Sigmoid colon (tissue), 7 donors: ENCODE measurements around the gene KIDINS220. TPM values are rescaled to one million over a fixed set of nuclear protein-coding genes. Genes with fewer than 3 reads are reported as not detected.

Source experiments
- DNase-seq: peaks from one replicate; pipeline ENCODE4 v3.0.0-alpha.2; 2019
- H3K27ac ChIP-seq, 4 donors: fragments of 200-600 bp; sonication (generic); one replicate each; pipeline ENCODE4 v1.5.1; 2016 to 2019; ENCODE audit warnings: mild to moderate bottlenecking in 1 of 4
- H3K27me3 ChIP-seq, 3 donors: fragments of 200-600 bp; sonication (generic); one replicate each; pipeline ENCODE4 v1.5.1; 2019; ENCODE audit warnings: mild to moderate bottlenecking in 1 of 3
- H3K36me3 ChIP-seq, 4 donors: fragments of 200-600 bp; sonication (generic); one replicate each; pipeline ENCODE4 v1.5.1; 2016 to 2019
- H3K4me1 ChIP-seq, 4 donors: fragments of 200-600 bp; sonication (generic); one replicate each; pipeline ENCODE4 v1.5.1; 2017 to 2019
- H3K4me3 ChIP-seq, 4 donors: fragments of 200-600 bp; sonication (generic); one replicate each; pipeline ENCODE4 v1.5.1; 2017 to 2019; ENCODE audit warnings: mild to moderate bottlenecking in 2 of 4, moderate library complexity in 1 of 4
- H3K9me3 ChIP-seq, 4 donors: fragments of 200-600 bp in 3 of 4; sonication (generic) in 3 of 4; one replicate each; pipeline versions ENCODE4 v1.5.1 to v1.6.1; 2013 to 2019
- EP300 ChIP-seq, 4 donors: sonication (generic); formaldehyde crosslinking; IDR thresholded peaks; one replicate each; pipeline ENCODE4 v1.6.1; 2017; ENCODE audit warnings: antibody characterized with exemption in 4 of 4
- POLR2A ChIP-seq, 2 donors: fragments of 450-650 bp; IDR thresholded peaks; one replicate each; pipeline ENCODE4 v1.6.1; 2016; ENCODE audit warnings: antibody characterized with exemption in 2 of 2, mild to moderate bottlenecking in 2 of 2, moderate library complexity in 2 of 2
- POLR2AphosphoS5 ChIP-seq, 4 donors: sonication (generic); formaldehyde crosslinking; IDR thresholded peaks; one replicate each; pipeline ENCODE4 v1.6.1; 2017; ENCODE audit warnings: antibody characterized with exemption in 4 of 4
- WGBS, 2 donors: extraction: QIAGEN DNeasy Blood & Tissue Kit; methylation state at CpG; one replicate each; pipeline ENCODE4 v1.1.7; 2013; 5-methylcytosine and 5-hydroxymethylcytosine counted together
- intact Hi-C: fragments of 100-400 bp; cut with DNase I; formaldehyde crosslinking; loops from one replicate; pipeline ENCODE4 v1.15.1; 2023
- polyA plus RNA-seq, 3 donors: library from polyadenylated mRNA; stranded (reverse); fragments of 200-250 nt; gene quantifications; one replicate each; pipeline ENCODE4 v1.2.3, GENCODE V29; 2013
- total RNA-seq, 4 donors: library from RNA; depleted of rRNA; stranded (reverse); fragments of >200 nt; gene quantifications; one replicate each; pipeline ENCODE4 v1.1.0, GENCODE V29; 2016
- TF ChIP-seq, protein P1 (sequence below), 4 experiments: fragments of 450-650 bp in 3 of 4; fragments of 200-600 bp in 1 of 4; IDR thresholded peaks; one replicate each; pipeline ENCODE4 v1.5.1; 2016 to 2019; ENCODE audit warnings: antibody characterized with exemption in 4 of 4, mild to moderate bottlenecking in 3 of 4, moderate library complexity in 2 of 4
- donor health status: healthy with polysubstance abuse.
- donor health status: Bipolar disorder and iron deficiency.
- donor health status: healthy.

Gene KIDINS220
- total and polyA plus RNA-seq, 7 donors, result 3.0 to 111 (median 85.7) TPM

DNA sequence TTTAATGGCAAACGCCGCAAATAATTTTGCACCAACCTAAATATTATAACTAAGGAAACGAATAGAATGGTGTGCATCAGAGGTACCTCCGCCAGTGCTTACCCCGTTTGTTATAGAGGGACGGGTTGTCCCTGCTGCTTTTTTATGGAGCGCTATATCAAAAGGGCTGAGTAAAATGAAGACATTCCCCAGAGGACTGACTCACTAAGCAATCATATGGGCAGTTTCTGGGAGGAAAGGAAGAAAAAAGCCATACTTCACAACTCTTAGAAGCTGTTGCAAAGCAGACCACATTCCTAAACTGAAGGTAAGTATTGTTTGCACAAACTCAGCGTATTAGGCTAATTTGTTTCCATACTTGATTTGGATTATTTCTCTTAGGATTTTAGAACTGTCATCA, 142.7 kb downstream of the KIDINS220 start:
- no peaks in the 10 kb centered on the region for H3K27me3 ChIP-seq
- peaks cover 0 to 7% (median 3%) of the 10 kb centered on the region in 4 donors for H3K9me3 ChIP-seq
- intact Hi-C loops, result no loop called here
- DNase-seq, result no peak
- no peak overlapping the region for H3K27ac ChIP-seq
- H3K36me3 ChIP-seq, result no peaks in the 10 kb centered on the region
- H3K4me1 ChIP-seq, result peaks cover 0 to 8% (median 3%) of the 10 kb centered on the region in 4 donors
- TF ChIP-seq POLR2AphosphoS5 (IDR thresholded peaks at IDR 0.05), result no peak
- TF ChIP-seq POLR2A (IDR thresholded peaks at IDR 0.05), result no peak
- TF ChIP-seq, protein P1, sequence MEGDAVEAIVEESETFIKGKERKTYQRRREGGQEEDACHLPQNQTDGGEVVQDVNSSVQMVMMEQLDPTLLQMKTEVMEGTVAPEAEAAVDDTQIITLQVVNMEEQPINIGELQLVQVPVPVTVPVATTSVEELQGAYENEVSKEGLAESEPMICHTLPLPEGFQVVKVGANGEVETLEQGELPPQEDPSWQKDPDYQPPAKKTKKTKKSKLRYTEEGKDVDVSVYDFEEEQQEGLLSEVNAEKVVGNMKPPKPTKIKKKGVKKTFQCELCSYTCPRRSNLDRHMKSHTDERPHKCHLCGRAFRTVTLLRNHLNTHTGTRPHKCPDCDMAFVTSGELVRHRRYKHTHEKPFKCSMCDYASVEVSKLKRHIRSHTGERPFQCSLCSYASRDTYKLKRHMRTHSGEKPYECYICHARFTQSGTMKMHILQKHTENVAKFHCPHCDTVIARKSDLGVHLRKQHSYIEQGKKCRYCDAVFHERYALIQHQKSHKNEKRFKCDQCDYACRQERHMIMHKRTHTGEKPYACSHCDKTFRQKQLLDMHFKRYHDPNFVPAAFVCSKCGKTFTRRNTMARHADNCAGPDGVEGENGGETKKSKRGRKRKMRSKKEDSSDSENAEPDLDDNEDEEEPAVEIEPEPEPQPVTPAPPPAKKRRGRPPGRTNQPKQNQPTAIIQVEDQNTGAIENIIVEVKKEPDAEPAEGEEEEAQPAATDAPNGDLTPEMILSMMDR (IDR thresholded peaks at IDR 0.05), result no peak
- TF ChIP-seq EP300 (IDR thresholded peaks at IDR 0.05), result no peak
- 75 to 88% methylated on average over 8 of the region's 8 CpGs for WGBS, 2 donors
- no peak overlapping the region for H3K4me3 ChIP-seq

DNA sequence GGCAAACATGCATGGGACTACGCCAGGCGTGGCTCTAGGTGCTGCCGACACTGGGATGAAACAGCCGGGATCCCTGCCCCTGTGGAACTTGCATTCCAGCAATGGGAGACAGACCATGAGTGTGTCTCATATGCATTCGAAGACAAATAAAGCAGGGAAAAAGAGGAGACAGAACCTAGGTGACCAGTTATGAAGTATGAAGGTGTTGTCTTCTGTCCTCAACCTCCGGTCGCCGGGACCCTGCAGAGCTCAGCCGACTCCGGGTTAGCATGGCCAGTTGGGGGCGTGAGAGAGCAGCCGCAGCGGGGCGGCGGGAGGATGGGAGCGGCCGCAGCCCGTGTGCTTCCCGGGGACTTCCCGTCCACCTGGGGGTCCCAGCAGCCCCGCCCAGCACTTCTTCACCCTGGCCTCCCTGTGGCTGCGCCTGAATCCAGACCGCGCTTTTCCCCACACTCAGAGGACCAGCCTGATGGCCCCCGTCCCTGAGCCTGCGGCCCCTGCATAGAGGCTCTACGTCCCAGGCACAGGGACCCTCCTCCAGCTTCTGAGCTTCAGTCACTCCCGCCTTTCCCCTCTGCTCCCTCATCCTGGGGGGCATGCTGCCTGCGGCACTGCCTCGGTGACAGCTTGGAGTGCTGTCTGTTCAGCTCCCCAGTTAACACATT, 144.1 kb downstream of the KIDINS220 start:
- intact Hi-C loops, result no loop called here
- WGBS, 2 donors, result 10 to 22% methylated on average over 30 of the region's 30 CpGs

DNA sequence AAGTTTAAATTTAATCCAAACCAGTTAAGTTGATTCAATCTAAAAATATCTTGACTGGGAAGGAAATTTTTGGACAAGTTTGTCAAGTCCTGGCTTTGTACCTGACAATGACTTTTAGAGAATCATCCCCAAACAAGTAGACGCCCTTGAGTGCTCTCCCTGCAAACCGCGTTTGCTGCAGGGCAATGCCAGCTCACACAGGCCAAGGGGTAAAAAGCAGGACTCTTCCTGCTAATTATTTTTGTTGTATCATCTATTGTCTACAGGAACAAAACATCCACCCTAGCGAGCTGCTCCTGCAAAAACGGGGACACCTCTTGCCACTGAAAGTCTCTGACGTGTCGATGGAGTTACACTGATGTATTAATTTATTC, 144.6 kb downstream of the KIDINS220 start:
- no peak overlapping the region for H3K27ac ChIP-seq
- H3K27me3 ChIP-seq, result no peaks in the 10 kb centered on the region
- intact Hi-C loops, result no loop called here
- WGBS, 2 donors, result 17 to 50% methylated on average over 7 of the region's 7 CpGs
- TF ChIP-seq POLR2AphosphoS5 (IDR thresholded peaks at IDR 0.05), result no peak
- no peak for TF ChIP-seq EP300 (IDR thresholded peaks at IDR 0.05)
- peaks cover 0 to 8% (median 3%) of the 10 kb centered on the region in 4 donors for H3K4me1 ChIP-seq
- peak overlapping the region in 1 of 4 donors; percentile 33 for H3K4me3 ChIP-seq
- DNase-seq, result no peak
- no peaks in the 10 kb centered on the region for H3K36me3 ChIP-seq
- peaks cover 0 to 7% (median under 1%) of the 10 kb centered on the region in 4 donors for H3K9me3 ChIP-seq

More for the DNA sequence above, 144.1 kb downstream of the KIDINS220 start:
- Histone ChIP-seq H3K27ac (no peak overlapping the region), H3K9me3 (peaks cover 0 to 7% (median 3%) of the 10 kb centered on the region in 4 donors), H3K4me1 (peaks cover 0 to 8% (median 3%) of the 10 kb centered on the region in 4 donors), H3K27me3 (no peaks in the 10 kb centered on the region), H3K36me3 (no peaks in the 10 kb centered on the region), H3K4me3 (peak overlapping the region in 3 of 4 donors; percentile 11 to 33 (median 29))
- no peak for TF ChIP-seq EP300 (IDR thresholded peaks at IDR 0.05)
- TF ChIP-seq POLR2A (IDR thresholded peaks at IDR 0.05), result no peak
- TF ChIP-seq POLR2AphosphoS5 (IDR thresholded peaks at IDR 0.05), result no peak
- TF ChIP-seq, protein P1 (IDR thresholded peaks at IDR 0.05), result peak in 2 of 4 experiments; percentile 14 to 48
- DNase-seq, result no peak

DNA sequence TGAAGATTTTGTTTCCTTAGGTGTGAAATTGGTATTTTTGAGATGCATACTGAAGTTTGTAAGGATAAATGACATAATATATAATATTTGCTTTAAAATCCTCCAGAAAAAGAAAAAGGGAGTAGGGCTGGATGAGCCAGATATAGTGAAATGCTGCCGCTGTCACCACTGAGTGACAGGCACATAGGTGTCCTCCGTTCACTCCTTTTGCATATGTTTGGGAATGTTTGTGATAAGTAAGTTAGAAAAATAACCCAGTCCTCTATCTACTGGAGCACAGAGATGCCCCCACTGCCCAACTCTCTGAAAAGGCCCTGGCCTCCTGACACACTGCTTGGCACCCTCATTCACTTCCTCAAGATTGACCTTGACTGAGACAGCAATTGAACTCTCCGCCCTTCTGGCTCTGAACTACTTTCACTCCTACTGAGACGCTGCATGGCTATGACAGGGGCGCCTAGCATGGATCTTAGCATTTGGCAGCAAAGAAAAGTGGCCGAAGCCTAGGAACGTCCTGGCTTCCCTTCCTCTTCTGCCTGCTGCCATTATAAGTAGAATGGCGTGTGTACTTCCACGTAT, 145.5 kb downstream of the KIDINS220 start:
- no peak overlapping the region for H3K27ac ChIP-seq
- H3K36me3 ChIP-seq, result no peaks in the 10 kb centered on the region
- WGBS, 2 donors, result 87 to 93% methylated on average over 9 of the region's 9 CpGs
- TF ChIP-seq, protein P1 (IDR thresholded peaks at IDR 0.05), result no peak
- TF ChIP-seq POLR2A (IDR thresholded peaks at IDR 0.05) (no peak), EP300 (IDR thresholded peaks at IDR 0.05) (no peak), POLR2AphosphoS5 (IDR thresholded peaks at IDR 0.05) (no peak)
- intact Hi-C loops, result no loop called here
- H3K4me1 ChIP-seq, result peaks cover 0 to 8% (median 3%) of the 10 kb centered on the region in 4 donors
- H3K4me3 ChIP-seq, result no peak overlapping the region
- DNase-seq, result no peak
- no peaks in the 10 kb centered on the region for H3K9me3 ChIP-seq
- H3K27me3 ChIP-seq, result no peaks in the 10 kb centered on the region

DNA sequence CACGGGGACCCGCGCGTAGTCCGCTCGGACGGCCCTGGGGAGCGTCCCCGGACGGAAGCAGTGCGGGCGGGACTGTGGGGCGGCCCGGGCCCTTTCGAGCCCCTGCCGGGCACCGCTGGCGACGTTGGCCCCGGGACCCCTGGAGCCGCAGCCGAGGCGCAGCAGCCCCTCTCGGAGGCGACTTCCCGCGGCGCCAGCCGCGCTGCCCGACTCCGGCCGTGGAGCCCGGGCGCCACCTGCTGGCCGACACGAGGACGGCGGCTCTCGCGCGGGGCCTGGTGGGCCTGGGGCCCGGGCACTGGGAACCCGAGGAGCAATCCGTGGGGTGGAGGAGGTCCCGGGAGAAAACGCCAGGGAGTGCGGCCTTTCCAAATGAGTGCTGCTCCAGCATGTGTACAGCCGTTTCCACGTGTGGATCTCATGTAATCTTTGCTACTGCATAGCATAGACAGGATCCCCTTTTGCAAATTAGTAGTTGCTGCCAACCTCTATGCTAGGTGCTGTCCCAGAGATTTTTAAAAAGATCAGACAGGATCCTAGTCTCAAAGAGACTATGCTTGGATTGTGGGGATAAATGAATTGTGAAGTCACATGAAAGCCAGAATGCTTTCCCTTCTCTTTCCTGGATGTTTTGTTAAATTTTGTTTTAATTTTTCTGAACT, 151.6 kb downstream of the KIDINS220 start:
- no peaks in the 10 kb centered on the region for H3K9me3 ChIP-seq
- H3K4me1 ChIP-seq, result peaks cover 0 to 17% (median 14%) of the 10 kb centered on the region in 4 donors
- H3K27me3 ChIP-seq, result no peaks in the 10 kb centered on the region
- peak overlapping the region; percentile 89 to 96 (median 90) for H3K27ac ChIP-seq
- H3K36me3 ChIP-seq, result no peaks in the 10 kb centered on the region
- peak overlapping the region; percentile 70 to 96 (median 86) for H3K4me3 ChIP-seq
- 0% methylated on average over 50 of the region's 50 CpGs for WGBS, 2 donors
- DNase-seq, result peak; percentile 85
- intact Hi-C loops, result loop anchor here (1.0 to 10.0 kb wide), 5 partner anchors 76 to 1589 kb away; no protein-coding TSS in a partner anchor
- TF ChIP-seq, protein P1 (IDR thresholded peaks at IDR 0.05), result peak; percentile 51 to 100 (median 78)
- TF ChIP-seq POLR2AphosphoS5 (IDR thresholded peaks at IDR 0.05), result no peak
- TF ChIP-seq EP300 (IDR thresholded peaks at IDR 0.05), result no peak
- TF ChIP-seq POLR2A (IDR thresholded peaks at IDR 0.05), result no peak
